Stimulated activated naive CD8-positive, alpha-beta T cell treated with anti-CD3 and anti-CD28 coated beads, Interleukin-15, amount 100 ng/mL, for 72 hours (primary cell): ENCODE measurements around the gene SSR2.
"Not testable (repeated sequence)": the region's sequence is repeated elsewhere in the genome, so short reads cannot be mapped to it uniquely, and the experiment has no call there.

Experiments
- ATAC-seq: fragments of 150-1000 bp; cut with Tn5 transposase; 2 replicates; pipeline ENCODE4 v1.10.0; 2021; ENCODE audit warnings: mild to moderate bottlenecking, moderate library complexity
- DNase-seq, 2 donors: peaks; one replicate each; pipeline ENCODE4 v3.0.0; 2021 to 2022
- H3K27ac Mint-ChIP-seq, 2 donors: one replicate each; pipeline ENCODE4 v1.8.0; 2022; ENCODE audit warnings: mild to moderate bottlenecking in 2 of 2, mixed read lengths in 2 of 2, moderate library complexity in 2 of 2
- H3K27me3 Mint-ChIP-seq: one replicate; pipeline ENCODE4 v1.8.0; 2022; ENCODE audit warnings: mixed read lengths
- H3K4me1 Mint-ChIP-seq: one replicate; pipeline ENCODE4 v1.8.0; 2022; ENCODE audit warnings: mild to moderate bottlenecking, mixed read lengths
- H3K4me3 Mint-ChIP-seq, 2 donors: one replicate each; pipeline ENCODE4 v1.8.0; 2022; ENCODE audit warnings: mild to moderate bottlenecking in 2 of 2, mixed read lengths in 2 of 2, moderate library complexity in 1 of 2
- H3K9me3 Mint-ChIP-seq, 2 donors: one replicate each; pipeline ENCODE4 v1.8.0; 2022; ENCODE audit warnings: mixed read lengths in 2 of 2

SSR2 gene

GRCh38 chr1:156053768-156054499 is 33.2 kb upstream of the SSR2 start, which contains the start of gene UBQLN4:
TSS of gene UBQLN4 (minus strand) at chr1:156053798. CDS start at chr1:156053701, 97 bp downstream.
- ATAC-seq: peak; percentile 73

GRCh38 chr1:156052862-156053767 is 32.4 kb upstream of the SSR2 start:
- Mint-ChIP-seq H3K27me3 (no peaks in the 10 kb centered on the region), H3K4me1 (peaks cover 38% of the 10 kb centered on the region), H3K9me3 (no peaks in the 10 kb centered on the region), H3K4me3 (peak overlapping the region; percentile 89 to 97), H3K27ac (peak overlapping the region; percentile 77 to 80)
- DNase-seq (peak; percentile 69 to 73), ATAC-seq (peak; percentile 57)

More at GRCh38 chr1:156053768-156054499, 33.2 kb upstream of the SSR2 start, which contains the start of gene UBQLN4:
- Mint-ChIP-seq H3K27ac (peak within 1 kb of the TSS; percentile 95 to 98), H3K4me1 (peaks cover 38% of the 10 kb centered on the region), H3K9me3 (no peaks in the 10 kb centered on the region), H3K4me3 (peak within 1 kb of the TSS; percentile 98 to 99), H3K27me3 (no peaks in the 10 kb centered on the region)
- peak; percentile 88 to 90 for DNase-seq

- Mint-ChIP-seq H3K27ac (no peak overlapping the region), H3K4me1 (peaks cover 32% of the 10 kb centered on the region), H3K9me3 (no peaks in the 10 kb centered on the region), H3K27me3 (no peaks in the 10 kb centered on the region), H3K4me3 (no peak overlapping the region)
- no peak for DNase-seq
- ATAC-seq: no peak
These were observed 30.4 kb upstream of the SSR2 start for GRCh38 chr1:156051011-156051725.

GRCh38 chr1:156050376-156050775 is 29.6 kb upstream of the SSR2 start:
- H3K27me3 Mint-ChIP-seq: no peaks in the 10 kb centered on the region
- ATAC-seq (no peak), DNase-seq (no peak)
- peak overlapping the region in 1 of 2 donors; percentile 12 for H3K27ac Mint-ChIP-seq
- H3K4me1 Mint-ChIP-seq: peaks cover 25% of the 10 kb centered on the region
- no peaks in the 10 kb centered on the region for H3K9me3 Mint-ChIP-seq
- no peak overlapping the region for H3K4me3 Mint-ChIP-seq

- no peak for ATAC-seq
- Mint-ChIP-seq H3K27me3 (no peaks in the 10 kb centered on the region), H3K4me1 (peaks cover 21% of the 10 kb centered on the region), H3K9me3 (no peaks in the 10 kb centered on the region), H3K27ac (no peak overlapping the region), H3K4me3 (no peak overlapping the region)
- no peak for DNase-seq
These were observed 28.0 kb upstream of the SSR2 start for GRCh38 chr1:156048663-156049258.

GRCh38 chr1:156045076-156045475 is 24.3 kb upstream of the SSR2 start:
- ATAC-seq (no peak), DNase-seq (no peak)
- peak overlapping the region in 1 of 2 donors; percentile 49 for H3K27ac Mint-ChIP-seq
- no peak overlapping the region for H3K4me3 Mint-ChIP-seq
- H3K4me1 Mint-ChIP-seq: peaks cover 7% of the 10 kb centered on the region
- no peaks in the 10 kb centered on the region for H3K9me3 Mint-ChIP-seq
- H3K27me3 Mint-ChIP-seq: no peaks in the 10 kb centered on the region

GRCh38 chr1:156042828-156043227 is 22.1 kb upstream of the SSR2 start:
- H3K27ac Mint-ChIP-seq: no peak overlapping the region
- H3K9me3 Mint-ChIP-seq: no peaks in the 10 kb centered on the region
- no peak for ATAC-seq

GRCh38 chr1:156034991-156035390 is 14.2 kb upstream of the SSR2 start:
- not testable (repeated sequence) for ATAC-seq, H3K27ac Mint-ChIP-seq, H3K4me3 Mint-ChIP-seq, H3K9me3 Mint-ChIP-seq, DNase-seq, H3K4me1 Mint-ChIP-seq, H3K27me3 Mint-ChIP-seq

More at GRCh38 chr1:156042828-156043227, 22.1 kb upstream of the SSR2 start:
- DNase-seq: no peak
- Mint-ChIP-seq H3K4me3 (no peak overlapping the region), H3K4me1 (peaks cover 7% of the 10 kb centered on the region), H3K27me3 (no peaks in the 10 kb centered on the region)

GRCh38 chr1:156033011-156033410 is 12.3 kb upstream of the SSR2 start:
- DNase-seq (no peak), ATAC-seq (no peak)
- Mint-ChIP-seq H3K4me3 (no peak overlapping the region), H3K4me1 (no peaks in the 10 kb centered on the region), H3K27me3 (no peaks in the 10 kb centered on the region), H3K27ac (no peak overlapping the region), H3K9me3 (no peaks in the 10 kb centered on the region)

- DNase-seq (no peak), ATAC-seq (peak; percentile 77)
- peaks cover 8% of the 10 kb centered on the region for H3K27me3 Mint-ChIP-seq
- no peak overlapping the region for H3K4me3 Mint-ChIP-seq
- no peak overlapping the region for H3K27ac Mint-ChIP-seq
- peaks cover 17% of the 10 kb centered on the region for H3K4me1 Mint-ChIP-seq
- no peaks in the 10 kb centered on the region for H3K9me3 Mint-ChIP-seq
These were observed 5.8 kb upstream of the SSR2 start for GRCh38 chr1:156026588-156026987.

GRCh38 chr1:156025876-156026275 is 5.1 kb upstream of the SSR2 start:
- Mint-ChIP-seq H3K27ac (no peak overlapping the region), H3K4me1 (peaks cover 19% of the 10 kb centered on the region), H3K9me3 (no peaks in the 10 kb centered on the region), H3K4me3 (no peak overlapping the region), H3K27me3 (peaks cover 8% of the 10 kb centered on the region)
- ATAC-seq: peak; percentile 91
- DNase-seq: peak; percentile 36 to 57

GRCh38 chr1:156024801-156025200 is 4.0 kb upstream of the SSR2 start:
- Mint-ChIP-seq H3K4me3 (no peak overlapping the region), H3K9me3 (no peaks in the 10 kb centered on the region), H3K27ac (no peak overlapping the region), H3K4me1 (peaks cover 26% of the 10 kb centered on the region), H3K27me3 (peaks cover 8% of the 10 kb centered on the region)
- DNase-seq (no peak), ATAC-seq (no peak)

- Mint-ChIP-seq H3K27ac (no peak overlapping the region), H3K9me3 (no peaks in the 10 kb centered on the region), H3K4me3 (peak overlapping the region in 1 of 2 donors; percentile 42), H3K4me1 (peaks cover 45% of the 10 kb centered on the region), H3K27me3 (peaks cover 8% of the 10 kb centered on the region)
- ATAC-seq: no peak
- DNase-seq: no peak
These were observed 1.2 kb upstream of the SSR2 start for GRCh38 chr1:156021954-156022353.

GRCh38 chr1:156021093-156021428 is 310 bp upstream of the SSR2 start:
- H3K4me3 Mint-ChIP-seq: peak overlapping the region; percentile 85 to 87
- H3K9me3 Mint-ChIP-seq: no peaks in the 10 kb centered on the region
- H3K27me3 Mint-ChIP-seq: peaks cover 8% of the 10 kb centered on the region
- DNase-seq (no peak), ATAC-seq (no peak)
- H3K4me1 Mint-ChIP-seq: peaks cover 43% of the 10 kb centered on the region
- H3K27ac Mint-ChIP-seq: no peak overlapping the region

- Mint-ChIP-seq H3K4me3 (peak overlapping the region; percentile 85 to 87), H3K9me3 (no peaks in the 10 kb centered on the region), H3K4me1 (peaks cover 39% of the 10 kb centered on the region), H3K27ac (peak overlapping the region; percentile 85 to 96), H3K27me3 (peaks cover under 1% of the 10 kb centered on the region)
- no peak for ATAC-seq
- DNase-seq: no peak
These were observed 832 bp downstream of the SSR2 start for GRCh38 chr1:156019946-156020292.
